Measurements from ENCODE around the gene DYNC2LI1. TPM values are rescaled to one million over a fixed set of nuclear protein-coding genes. Genes with fewer than 3 reads are reported as not detected.
A peak's percentile ranks its signal among the peaks of the same experiment; 100 is the strongest.

Gene DYNC2LI1
- polyA plus RNA-seq, 3 donors, result 49.2 to 96.6 (median 82.6) TPM

- DNase-seq, result no peak
Measured at GRCh38 chr2:43803113-43803512, 29.3 kb downstream of the DYNC2LI1 start.

GRCh38 chr2:43806719-43807031 is 32.8 kb downstream of the DYNC2LI1 start:
- DNase-seq, result no peak

GRCh38 chr2:43810452-43810851 is 36.6 kb downstream of the DYNC2LI1 start:
- no peak for DNase-seq

- no peak for DNase-seq
Measured at GRCh38 chr2:43810888-43811287, 37.0 kb downstream of the DYNC2LI1 start.

GRCh38 chr2:43812006-43812405 is 38.2 kb downstream of the DYNC2LI1 start:
- DNase-seq, result no peak

- DNase-seq, result no peak
Measured at GRCh38 chr2:43812947-43813346, 39.1 kb downstream of the DYNC2LI1 start.

- DNase-seq, result no peak
Measured at GRCh38 chr2:43814711-43815110, 40.9 kb downstream of the DYNC2LI1 start.

- DNase-seq, result no peak
Measured at GRCh38 chr2:43818761-43819160, 44.9 kb downstream of the DYNC2LI1 start.

GRCh38 chr2:43819491-43820163 is 45.8 kb downstream of the DYNC2LI1 start:
- no peak for DNase-seq

GRCh38 chr2:43822839-43823238 is 49.0 kb downstream of the DYNC2LI1 start:
- DNase-seq, result no peak

GRCh38 chr2:43823751-43824150 is 49.9 kb downstream of the DYNC2LI1 start:
- DNase-seq, result no peak

- DNase-seq, result no peak
Measured at GRCh38 chr2:43824512-43824911, 50.7 kb downstream of the DYNC2LI1 start.

- no peak for DNase-seq
Measured at GRCh38 chr2:43824951-43825493, 51.2 kb downstream of the DYNC2LI1 start.

GRCh38 chr2:43825841-43826240 is 52.0 kb downstream of the DYNC2LI1 start:
- DNase-seq, result no peak

GRCh38 chr2:43826305-43827250 is 52.7 kb downstream of the DYNC2LI1 start:
- no peak for DNase-seq

GRCh38 chr2:43831543-43832294 is 57.9 kb downstream of the DYNC2LI1 start:
- DNase-seq, result peak; percentile 14

- no peak for DNase-seq
Measured at GRCh38 chr2:43832457-43832856, 58.6 kb downstream of the DYNC2LI1 start.

GRCh38 chr2:43837033-43837432 is 63.2 kb downstream of the DYNC2LI1 start:
- no peak for DNase-seq

GRCh38 chr2:43837831-43838559 is 64.2 kb downstream of the DYNC2LI1 start:
- no peak for DNase-seq

GRCh38 chr2:43838560-43839267 is 64.9 kb downstream of the DYNC2LI1 start, which contains the start of the genes ABCG5 and ABCG8:
ABCG5 (minus strand) TSS chr2:43838839; CDS start chr2:43838679, 160 bp downstream.
ABCG8 (plus strand) TSS chr2:43838971; CDS start chr2:43839054, 83 bp downstream.
- no peak for DNase-seq

All from renal pelvis (tissue), 4 donors.